Spinal cord (tissue), 10 donors: ENCODE results near the gene NEK11. TPM values are rescaled to one million over a fixed set of nuclear protein-coding genes. Genes with fewer than 3 reads are reported as not detected.

Experiments used
- DNase-seq, 6 donors: peaks; one replicate each; pipeline versions ENCODE4 v3.0.0 to v3.0.0-alpha.2; 2013 to 2015; ENCODE audit warnings: low spot score in 6 of 6, low read depth in 4 of 6
- H3K27ac ChIP-seq: one replicate; pipeline ENCODE4 v1.5.1; 2013; ENCODE audit warnings: low read depth, low read length, control low read depth
- H3K27me3 ChIP-seq: one replicate; pipeline ENCODE4 v1.6.1; 2013; ENCODE audit warnings: low read length; ENCODE audit not compliant: control insufficient read depth, insufficient read depth
- H3K36me3 ChIP-seq: one replicate; pipeline ENCODE4 v1.6.1; 2013; ENCODE audit warnings: low read length; ENCODE audit not compliant: control insufficient read depth, insufficient read depth
- H3K4me1 ChIP-seq: one replicate; pipeline ENCODE4 v1.6.1; 2013; ENCODE audit warnings: low read length; ENCODE audit not compliant: control insufficient read depth, insufficient read depth
- H3K4me3 ChIP-seq: one replicate; pipeline ENCODE4 v1.5.1; 2013; ENCODE audit warnings: low read depth, low read length, control low read depth
- H3K9me3 ChIP-seq: one replicate; pipeline ENCODE4 v1.6.1; 2013; ENCODE audit warnings: low read length; ENCODE audit not compliant: control insufficient read depth, insufficient read depth
- WGBS: methylation state at CpG from one replicate; pipeline ENCODE4 v1.1.5; 2013; ENCODE audit warnings: missing lambda C conversion rate; ENCODE audit not compliant: insufficient coverage; 5-methylcytosine and 5-hydroxymethylcytosine counted together
- polyA plus RNA-seq, 2 donors: library from polyadenylated mRNA; unstranded; fragments of 120-200 nt; gene quantifications; one replicate each; pipeline ENCODE4 v1.2.1, GENCODE V29; 2013; ENCODE audit not compliant: insufficient read length in 2 of 2
- total RNA-seq, 2 donors: library from RNA; depleted of rRNA in 1 of 2; stranded (reverse); fragments of 120-200 nt in 1 of 2; fragments of >200 nt in 1 of 2; gene quantifications; one replicate each; pipeline versions ENCODE4 v1.2.3 to v1.2.4, GENCODE V29; 2013 to 2014
- donor health status: healthy.

NEK11 gene
- total and polyA plus RNA-seq, 4 donors, result 20.8 to 42.1 (median 23.3) TPM

DNA sequence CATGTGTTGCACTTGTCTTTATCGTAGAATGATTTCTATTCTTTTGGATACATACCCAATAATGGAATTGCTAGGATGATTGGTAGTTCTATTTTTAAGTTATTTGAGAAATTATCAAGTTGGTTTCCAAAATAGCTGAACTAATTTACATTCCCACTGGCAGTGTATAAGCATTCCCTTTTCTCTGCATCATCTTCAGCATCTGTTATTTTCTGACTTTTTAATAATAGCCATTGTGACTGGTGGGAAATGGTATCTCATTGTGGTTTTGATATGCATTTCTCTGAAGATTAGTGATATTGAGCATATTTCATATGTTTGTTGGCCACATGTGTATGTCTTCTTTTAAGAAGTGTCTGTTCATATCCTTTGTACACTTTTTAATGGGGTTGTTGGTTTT is 273.2 kb downstream of the NEK11 start:
- Histone ChIP-seq H3K27ac (no peak overlapping the region), H3K9me3 (no peaks in the 10 kb centered on the region), H3K36me3 (no peaks in the 10 kb centered on the region), H3K4me3 (no peak overlapping the region), H3K4me1 (no peaks in the 10 kb centered on the region), H3K27me3 (no peaks in the 10 kb centered on the region)
- DNase-seq, result no peak
- WGBS, result no CpG with 5 or more reads among the region's 1 CpG

GRCh38 chr3:131303848-131304247 is 277.2 kb downstream of the NEK11 start:
- Histone ChIP-seq H3K9me3 (no peaks in the 10 kb centered on the region), H3K27ac (no peak overlapping the region), H3K36me3 (no peaks in the 10 kb centered on the region), H3K4me1 (no peaks in the 10 kb centered on the region), H3K27me3 (no peaks in the 10 kb centered on the region), H3K4me3 (no peak overlapping the region)
- DNase-seq, result no peak

GRCh38 chr3:131304890-131305289 is 278.2 kb downstream of the NEK11 start:
- Histone ChIP-seq H3K27ac (no peak overlapping the region), H3K36me3 (no peaks in the 10 kb centered on the region), H3K9me3 (no peaks in the 10 kb centered on the region), H3K4me1 (no peaks in the 10 kb centered on the region), H3K27me3 (no peaks in the 10 kb centered on the region), H3K4me3 (no peak overlapping the region)
- no peak for DNase-seq
- WGBS, result 96% methylated on average over 5 of the region's 5 CpGs

DNA sequence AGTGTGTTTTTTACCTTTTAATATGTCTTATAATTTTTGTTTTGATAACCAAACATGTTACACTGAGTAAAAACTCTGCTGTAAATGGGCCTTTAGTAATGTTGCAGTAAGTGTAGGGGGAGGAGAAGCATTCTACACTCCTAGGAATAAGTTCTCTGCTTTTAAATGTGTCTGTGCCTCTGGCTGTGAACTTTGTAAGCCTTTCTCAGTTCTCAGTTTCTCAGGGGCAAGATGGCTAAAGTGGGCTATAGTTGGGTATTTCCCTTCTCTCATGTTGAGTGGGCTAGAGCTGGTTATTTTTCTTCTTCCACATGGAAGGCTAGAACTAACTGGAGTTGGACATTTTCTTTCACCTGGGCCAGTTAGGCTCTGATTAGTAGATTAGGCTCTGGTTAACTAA is 279.6 kb downstream of the NEK11 start:
- Histone ChIP-seq H3K27me3 (no peaks in the 10 kb centered on the region), H3K9me3 (no peaks in the 10 kb centered on the region), H3K4me1 (no peaks in the 10 kb centered on the region), H3K36me3 (no peaks in the 10 kb centered on the region), H3K4me3 (no peak overlapping the region), H3K27ac (no peak overlapping the region)
- no peak for DNase-seq

GRCh38 chr3:131314318-131314717 is 287.6 kb downstream of the NEK11 start:
- Histone ChIP-seq H3K36me3 (no peaks in the 10 kb centered on the region), H3K9me3 (no peaks in the 10 kb centered on the region), H3K4me1 (no peaks in the 10 kb centered on the region), H3K4me3 (no peak overlapping the region), H3K27ac (no peak overlapping the region), H3K27me3 (no peaks in the 10 kb centered on the region)
- DNase-seq, result no peak

DNA sequence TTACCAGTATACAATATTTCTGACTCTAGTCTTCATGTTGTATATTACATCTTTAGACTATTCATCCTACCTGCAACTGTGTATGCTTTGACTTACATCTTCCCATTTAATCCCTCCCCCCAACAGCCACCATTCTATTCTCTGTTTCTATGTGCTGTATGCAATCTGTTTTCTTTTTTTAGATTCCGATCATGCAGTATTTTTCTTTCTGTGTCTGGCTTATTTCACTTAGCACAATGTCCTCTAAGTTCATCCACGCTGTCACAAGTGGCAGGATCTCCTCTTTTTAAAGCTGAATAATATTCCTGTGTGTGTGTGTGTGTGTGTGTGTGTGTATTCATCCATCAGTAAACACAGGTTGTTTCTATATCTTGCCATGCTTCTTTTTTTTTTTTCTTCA is 288.5 kb downstream of the NEK11 start:
- DNase-seq, result no peak
- H3K4me1 ChIP-seq, result no peaks in the 10 kb centered on the region
- no CpG with 5 or more reads among the region's 2 CpGs for WGBS

DNA sequence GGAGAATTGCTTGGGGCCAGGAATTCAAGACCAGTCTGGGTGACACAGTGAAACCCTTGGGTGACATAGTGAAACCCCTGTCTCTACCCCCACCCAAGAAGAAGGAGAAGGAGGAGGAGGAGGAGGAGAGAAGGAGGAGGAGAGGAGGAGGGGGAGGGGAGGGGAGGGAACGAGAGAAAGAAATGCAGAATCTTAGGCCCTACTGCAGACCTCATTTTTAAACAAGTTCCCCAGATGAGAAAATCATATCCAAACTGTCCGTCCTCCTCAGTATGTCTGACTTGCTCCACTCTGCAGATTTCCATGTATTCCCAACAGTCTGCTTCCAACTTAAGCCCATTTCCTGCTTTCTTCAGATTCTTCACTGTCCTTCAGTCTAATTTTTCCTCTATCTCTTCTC is 291.0 kb downstream of the NEK11 start:
- no peak for DNase-seq
- Histone ChIP-seq H3K27me3 (no peaks in the 10 kb centered on the region), H3K4me1 (no peaks in the 10 kb centered on the region), H3K4me3 (no peak overlapping the region), H3K27ac (no peak overlapping the region), H3K36me3 (no peaks in the 10 kb centered on the region), H3K9me3 (no peaks in the 10 kb centered on the region)
- WGBS, result 100% methylated on average over 1 of the region's 2 CpGs

More for the DNA sequence above, 288.5 kb downstream of the NEK11 start:
- Histone ChIP-seq H3K27me3 (no peaks in the 10 kb centered on the region), H3K4me3 (no peak overlapping the region), H3K27ac (no peak overlapping the region), H3K9me3 (no peaks in the 10 kb centered on the region), H3K36me3 (no peaks in the 10 kb centered on the region)

DNA sequence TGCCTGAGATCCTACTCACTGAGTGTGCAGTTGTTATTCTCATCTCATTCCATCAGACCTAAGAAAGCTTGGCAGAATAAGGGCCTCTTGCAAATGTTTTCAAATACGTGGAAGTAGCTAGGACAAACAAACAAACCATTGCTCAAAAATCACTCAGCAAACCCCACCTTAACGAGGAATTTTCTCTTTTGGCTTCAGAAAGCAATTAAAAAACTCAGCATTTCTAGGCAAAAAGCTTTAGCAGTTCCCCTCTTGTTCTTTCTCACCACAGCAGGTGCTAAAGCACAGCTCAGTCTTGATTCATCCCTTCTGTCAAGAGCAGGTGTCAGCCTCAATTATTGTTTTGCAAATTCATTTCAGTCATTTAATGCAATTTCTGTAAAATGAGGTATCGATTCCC is 296.3 kb downstream of the NEK11 start:
- Histone ChIP-seq H3K4me3 (no peak overlapping the region), H3K9me3 (no peaks in the 10 kb centered on the region), H3K27ac (no peak overlapping the region), H3K36me3 (no peaks in the 10 kb centered on the region), H3K4me1 (no peaks in the 10 kb centered on the region), H3K27me3 (no peaks in the 10 kb centered on the region)
- peak in 1 of 6 donors; percentile 86 for DNase-seq
- no CpG with 5 or more reads among the region's 3 CpGs for WGBS

GRCh38 chr3:131323792-131324191 is 297.1 kb downstream of the NEK11 start:
- Histone ChIP-seq H3K9me3 (no peaks in the 10 kb centered on the region), H3K4me1 (peaks cover 2% of the 10 kb centered on the region), H3K27ac (no peak overlapping the region), H3K27me3 (no peaks in the 10 kb centered on the region), H3K4me3 (no peak overlapping the region), H3K36me3 (no peaks in the 10 kb centered on the region)
- peak in 1 of 6 donors; percentile 46 for DNase-seq
- 71% methylated on average over 1 of the region's 2 CpGs for WGBS

DNA sequence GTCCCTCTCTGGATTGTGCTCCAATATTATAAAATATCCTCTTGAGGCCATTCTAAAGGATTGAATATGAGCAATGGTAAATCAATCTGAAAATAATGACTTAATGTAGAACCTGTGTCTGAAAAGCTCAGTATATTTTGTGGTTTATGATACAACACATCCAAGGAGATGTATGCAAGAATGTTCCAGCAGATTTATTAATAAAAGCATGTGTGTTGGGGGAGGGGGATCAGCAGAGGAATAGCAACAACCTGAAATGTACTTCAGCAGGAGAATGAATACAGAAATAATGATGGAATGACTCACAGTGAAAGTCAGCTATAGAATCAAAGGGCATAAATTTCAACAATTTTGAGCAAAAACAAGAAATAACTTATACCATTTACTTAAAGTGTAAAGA is 298.2 kb downstream of the NEK11 start:
- H3K4me1 ChIP-seq, result peaks cover 2% of the 10 kb centered on the region
- H3K36me3 ChIP-seq, result no peaks in the 10 kb centered on the region
- no peaks in the 10 kb centered on the region for H3K27me3 ChIP-seq
- H3K4me3 ChIP-seq, result no peak overlapping the region
- H3K9me3 ChIP-seq, result no peaks in the 10 kb centered on the region
- H3K27ac ChIP-seq, result no peak overlapping the region
- DNase-seq, result no peak

DNA sequence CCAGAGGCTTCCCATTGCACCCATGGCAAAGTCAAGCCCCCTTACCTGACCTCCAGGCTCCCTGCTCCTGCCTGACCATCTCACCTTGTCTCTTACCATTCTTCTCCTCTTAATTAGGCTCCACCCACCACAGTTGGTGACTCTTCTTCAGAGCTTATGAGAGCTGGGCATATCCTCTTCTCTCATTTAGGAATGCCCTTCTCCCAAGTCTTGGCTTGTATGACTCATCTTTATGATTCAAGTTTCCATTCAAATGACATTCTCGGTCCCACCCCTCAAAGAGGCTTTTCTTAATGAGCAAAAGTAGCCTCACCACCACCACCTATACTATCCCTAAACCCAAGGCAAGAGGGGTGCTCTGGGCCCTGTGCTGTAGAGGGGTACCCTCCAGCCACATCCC is 299.6 kb downstream of the NEK11 start:
- no peaks in the 10 kb centered on the region for H3K9me3 ChIP-seq
- H3K4me3 ChIP-seq, result no peak overlapping the region
- DNase-seq, result no peak
- peaks cover 2% of the 10 kb centered on the region for H3K4me1 ChIP-seq
- H3K27me3 ChIP-seq, result no peaks in the 10 kb centered on the region
- no peaks in the 10 kb centered on the region for H3K36me3 ChIP-seq
- H3K27ac ChIP-seq, result no peak overlapping the region
- WGBS, result 100% methylated on average over 1 of the region's 1 CpG
